Panc1 (cell line): ENCODE data around the gene PTP4A2. TPM values are rescaled to one million over a fixed set of nuclear protein-coding genes. Genes with fewer than 3 reads are reported as not detected.
A peak's percentile ranks its signal among the peaks of the same experiment; 100 is the strongest.

Experiments used
- ATAC-seq: fragments of 200-7000 bp; cut with Tn5 transposase; 2 replicates; pipeline ENCODE4 v1.9.1; 2020; ENCODE audit warnings: mild to moderate bottlenecking, moderate library complexity
- Bru-seq: library from RNA; stranded (reverse); fragments of 400-500 nt; gene quantifications from one replicate; lab custom pipeline; 2021; lab: Mats Ljungman, UMichigan
- BruChase-seq, 2 experiments: library from RNA; stranded (reverse); fragments of 400-500 nt; gene quantifications; one replicate each; lab custom pipeline; 2021; lab: Mats Ljungman, UMichigan
- BruUV-seq: library from RNA; stranded (reverse); fragments of 400-500 nt; replicated peaks from 2 replicates; lab custom pipeline; 2021; lab: Mats Ljungman, UMichigan
- CTCF ChIA-PET: fragments of 300-600 bp; sonication (Branson Sonifier 250); formaldehyde crosslinking; loops from one replicate; lab custom pipeline; 2022; ENCODE audit warnings: antibody characterized with exemption; lab: Charles Lee
- POLR2A ChIA-PET: fragments of 300-600 bp; sonication (Branson Sonifier 250); formaldehyde crosslinking; loops from one replicate; lab custom pipeline; 2022; ENCODE audit warnings: antibody characterized with exemption; lab: Charles Lee
- DNase-seq: peaks from one replicate; pipeline ENCODE4 v3.0.0-alpha.2; 2010; ENCODE audit warnings: low read depth, low spot score
- H3K27ac ChIP-seq: 2 replicates; pipeline ENCODE4 v1.5.1; 2011; ENCODE audit warnings: mild to moderate bottlenecking, low read length, inconsistent platforms
- H3K27me3 ChIP-seq: fragments of 200-500 bp; sonication (Bioruptor generic); 2 replicates; pipeline ENCODE4 v1.6.0; 2014; ENCODE audit warnings: low read length, inconsistent platforms; ENCODE audit not compliant: control insufficient read depth, insufficient read depth
- H3K36me3 ChIP-seq: fragments of 200-500 bp; sonication (Bioruptor generic); 2 replicates; pipeline ENCODE4 v1.5.1; 2014; ENCODE audit warnings: inconsistent platforms, mild to moderate bottlenecking, low read length, moderate library complexity; ENCODE audit not compliant: control insufficient read depth, insufficient read depth
- H3K4me1 ChIP-seq: 2 replicates; pipeline ENCODE4 v1.5.1; 2011; ENCODE audit warnings: inconsistent platforms, mild to moderate bottlenecking, low read length, moderate library complexity; ENCODE audit not compliant: control insufficient read depth, insufficient read depth
- H3K4me3 ChIP-seq, 2 experiments: 2 replicates each; pipeline ENCODE4 v1.5.1; 2011 to 2012; ENCODE audit warnings: low read depth in 2 of 2, low read length in 2 of 2, mild to moderate bottlenecking in 2 of 2, inconsistent platforms in 1 of 2, moderate library complexity in 1 of 2
- H3K9me3 ChIP-seq: fragments of 200-500 bp; sonication (Bioruptor generic); 2 replicates; pipeline ENCODE4 v1.5.1; 2014; ENCODE audit warnings: low read depth, mild to moderate bottlenecking, inconsistent platforms, low read length, moderate library complexity; ENCODE audit not compliant: control insufficient read depth, insufficient read depth
- POLR2AphosphoS5 ChIP-seq: IDR thresholded peaks from 2 replicates; pipeline ENCODE4 v1.6.1; 2012; ENCODE audit warnings: mild to moderate bottlenecking, low read depth, low read length, moderate library complexity
- SIN3A ChIP-seq: IDR thresholded peaks from 2 replicates; pipeline ENCODE4 v1.6.1; 2012; ENCODE audit warnings: low read depth, mild to moderate bottlenecking, low read length, moderate library complexity, borderline replicate concordance; ENCODE audit not compliant: insufficient read depth
- TCF7L2 ChIP-seq: IDR thresholded peaks from 2 replicates; pipeline ENCODE4 v1.6.1; 2011; ENCODE audit warnings: mild to moderate bottlenecking, low read depth, low read length, inconsistent platforms
- in situ Hi-C: cut with HindIII; loops from 2 replicates; pipeline ENCODE4 v1.10.0; 2016; ENCODE audit warnings: low sequenced_read_pairs, low pct_unique_long_range_greater_than_20kb
- intact Hi-C: fragments of 100-400 bp; cut with micrococcal nuclease; formaldehyde crosslinking; loops from one replicate; pipeline ENCODE4 v1.10.0; 2022; ENCODE audit not compliant: unreplicated experiment
- long read RNA-seq: library from polyadenylated mRNA; unstranded; transcript quantifications from one replicate; pipeline ENCODE4 v2.0.0, GENCODE V29; 2021; ENCODE audit not compliant: unreplicated experiment
- polyA plus RNA-seq: library from polyadenylated mRNA; unstranded; fragments of >200 nt; gene quantifications from one replicate; pipeline ENCODE4 v1.2.1, GENCODE V29; 2012; ENCODE audit warnings: missing spikeins; ENCODE audit not compliant: insufficient read length
- total RNA-seq: library from RNA; stranded (reverse); gene quantifications from one replicate; pipeline ENCODE4 v1.2.1, GENCODE V29; 2021; ENCODE audit not compliant: unreplicated experiment
- TF ChIP-seq, protein P1 (sequence below), 2 experiments: IDR thresholded peaks; 2 replicates each; pipeline ENCODE4 v1.6.1; 2011 to 2012; ENCODE audit warnings: low read depth in 2 of 2, control low read depth in 1 of 2, low read length in 1 of 2, mild to moderate bottlenecking in 1 of 2, moderate library complexity in 1 of 2; ENCODE audit not compliant: insufficient read depth in 1 of 2
- TF ChIP-seq, protein P2 (sequence below): fragments of 450-650 bp; IDR thresholded peaks from 2 replicates; pipeline ENCODE4 v1.5.1; 2017; ENCODE audit warnings: mild to moderate bottlenecking

PTP4A2 gene
- total RNA-seq: 559 TPM
- 217 TPM for polyA plus RNA-seq
- Bru-seq, nascent RNA: percentile 99 among the genes with signal in this experiment
- BruChase-seq, experiment 1, labeled RNA remaining after a 2-hour chase: percentile 99 among the genes with signal in this experiment
- BruChase-seq, experiment 2, labeled RNA remaining after a 6-hour chase: percentile 100 among the genes with signal in this experiment
- long read RNA-seq, transcript PTP4A2-218 (5 exons, 3,353 nt): minor isoform, 7 of 763 reads
- long read RNA-seq, transcript PTP4A2-221 (6 exons, 3,921 nt): major isoform, 591 of 763 reads
- long read RNA-seq, transcript PTP4A2-206 (2 exons, 1,551 nt): minor isoform, 10 of 763 reads
- long read RNA-seq, partial matches to known transcripts: 16 of 763 reads
- long read RNA-seq, other reads (novel, unspliced or antisense): 138 of 763 reads

DNA sequence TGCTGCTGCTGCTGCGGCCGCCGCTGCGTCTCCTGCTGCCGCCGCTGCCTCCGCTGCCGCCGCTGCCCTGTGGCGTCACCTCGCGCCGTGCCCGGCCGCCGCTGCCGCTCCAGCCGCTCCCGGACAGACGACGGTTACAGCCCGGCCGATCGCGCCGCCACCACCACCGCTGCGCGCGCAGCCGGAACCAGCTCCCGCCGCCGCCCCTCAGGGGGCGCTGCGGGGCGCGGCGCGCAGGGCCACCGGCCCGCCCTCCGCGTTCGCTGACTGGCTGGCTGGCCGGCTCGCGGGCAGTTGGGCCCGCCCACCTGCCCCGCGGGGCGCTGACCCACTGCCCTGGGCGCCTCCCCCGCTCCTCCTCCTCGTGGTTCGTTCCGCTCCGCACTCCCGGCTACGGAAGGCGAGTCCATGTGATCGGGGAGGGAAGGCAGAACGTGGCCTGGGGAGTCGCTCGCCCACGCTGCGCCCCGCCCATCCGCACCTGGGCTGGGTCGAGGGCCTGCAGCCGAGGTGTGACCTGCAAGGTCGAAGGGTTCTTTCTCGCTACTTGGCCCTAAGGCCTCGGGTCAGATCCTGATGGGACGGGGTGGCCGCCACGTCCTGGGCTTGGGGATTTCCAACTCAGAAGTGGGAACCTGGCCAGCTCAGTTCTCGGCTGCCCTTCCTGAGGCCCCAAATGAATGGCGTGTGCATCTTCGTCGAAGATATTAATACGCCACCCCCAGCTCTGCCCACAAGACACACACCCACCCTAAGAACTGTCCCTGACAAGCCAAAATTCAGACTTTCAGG lies at the start of gene PTP4A2:
PTP4A2 (minus strand) TSS at position 185 of the 792 bp plus-strand sequence. CDS start 19,303 bp downstream, outside the sequence.
- ATAC-seq (peak; percentile 86), DNase-seq (peak; percentile 92)
- no peaks in the 10 kb centered on the region; the same call in 1 of the 2 replicates for H3K36me3 ChIP-seq
- no peaks in the 10 kb centered on the region for H3K9me3 ChIP-seq
- H3K4me3 ChIP-seq: peak within 1 kb of the TSS; percentile 62 to 75
- ChIA-PET CTCF (interaction anchor here (0.5 to 3.1 kb wide), 7 partner anchors 13 to 57 kb away, joined by 3 to 27 read pairs (median 4); no protein-coding TSS in a partner anchor), POLR2A (interaction anchor here (0.6 to 1.0 kb wide), 3 partner anchors 18 to 64 kb away, joined by 4 to 6 read pairs (median 4); no protein-coding TSS in a partner anchor)
- H3K27ac ChIP-seq: peak within 1 kb of the TSS; percentile 98
- H3K27me3 ChIP-seq: no peaks in the 10 kb centered on the region
- H3K4me1 ChIP-seq: peaks cover 56% of the 10 kb centered on the region
- in situ Hi-C loops: no loop called here
- BruUV-seq: no TSS peak
- intact Hi-C loops: no loop called here
- TF ChIP-seq, protein P1, sequence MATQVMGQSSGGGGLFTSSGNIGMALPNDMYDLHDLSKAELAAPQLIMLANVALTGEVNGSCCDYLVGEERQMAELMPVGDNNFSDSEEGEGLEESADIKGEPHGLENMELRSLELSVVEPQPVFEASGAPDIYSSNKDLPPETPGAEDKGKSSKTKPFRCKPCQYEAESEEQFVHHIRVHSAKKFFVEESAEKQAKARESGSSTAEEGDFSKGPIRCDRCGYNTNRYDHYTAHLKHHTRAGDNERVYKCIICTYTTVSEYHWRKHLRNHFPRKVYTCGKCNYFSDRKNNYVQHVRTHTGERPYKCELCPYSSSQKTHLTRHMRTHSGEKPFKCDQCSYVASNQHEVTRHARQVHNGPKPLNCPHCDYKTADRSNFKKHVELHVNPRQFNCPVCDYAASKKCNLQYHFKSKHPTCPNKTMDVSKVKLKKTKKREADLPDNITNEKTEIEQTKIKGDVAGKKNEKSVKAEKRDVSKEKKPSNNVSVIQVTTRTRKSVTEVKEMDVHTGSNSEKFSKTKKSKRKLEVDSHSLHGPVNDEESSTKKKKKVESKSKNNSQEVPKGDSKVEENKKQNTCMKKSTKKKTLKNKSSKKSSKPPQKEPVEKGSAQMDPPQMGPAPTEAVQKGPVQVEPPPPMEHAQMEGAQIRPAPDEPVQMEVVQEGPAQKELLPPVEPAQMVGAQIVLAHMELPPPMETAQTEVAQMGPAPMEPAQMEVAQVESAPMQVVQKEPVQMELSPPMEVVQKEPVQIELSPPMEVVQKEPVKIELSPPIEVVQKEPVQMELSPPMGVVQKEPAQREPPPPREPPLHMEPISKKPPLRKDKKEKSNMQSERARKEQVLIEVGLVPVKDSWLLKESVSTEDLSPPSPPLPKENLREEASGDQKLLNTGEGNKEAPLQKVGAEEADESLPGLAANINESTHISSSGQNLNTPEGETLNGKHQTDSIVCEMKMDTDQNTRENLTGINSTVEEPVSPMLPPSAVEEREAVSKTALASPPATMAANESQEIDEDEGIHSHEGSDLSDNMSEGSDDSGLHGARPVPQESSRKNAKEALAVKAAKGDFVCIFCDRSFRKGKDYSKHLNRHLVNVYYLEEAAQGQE (IDR thresholded peaks at IDR 0.05; ENCODE audit: insufficient read depth in 1 of 2, low read depth in 2 of 2, low read length in 1 of 2): peak in 1 of 2 experiments; percentile 2; a peak in 1 of 4 replicates
- TF ChIP-seq, protein P2, sequence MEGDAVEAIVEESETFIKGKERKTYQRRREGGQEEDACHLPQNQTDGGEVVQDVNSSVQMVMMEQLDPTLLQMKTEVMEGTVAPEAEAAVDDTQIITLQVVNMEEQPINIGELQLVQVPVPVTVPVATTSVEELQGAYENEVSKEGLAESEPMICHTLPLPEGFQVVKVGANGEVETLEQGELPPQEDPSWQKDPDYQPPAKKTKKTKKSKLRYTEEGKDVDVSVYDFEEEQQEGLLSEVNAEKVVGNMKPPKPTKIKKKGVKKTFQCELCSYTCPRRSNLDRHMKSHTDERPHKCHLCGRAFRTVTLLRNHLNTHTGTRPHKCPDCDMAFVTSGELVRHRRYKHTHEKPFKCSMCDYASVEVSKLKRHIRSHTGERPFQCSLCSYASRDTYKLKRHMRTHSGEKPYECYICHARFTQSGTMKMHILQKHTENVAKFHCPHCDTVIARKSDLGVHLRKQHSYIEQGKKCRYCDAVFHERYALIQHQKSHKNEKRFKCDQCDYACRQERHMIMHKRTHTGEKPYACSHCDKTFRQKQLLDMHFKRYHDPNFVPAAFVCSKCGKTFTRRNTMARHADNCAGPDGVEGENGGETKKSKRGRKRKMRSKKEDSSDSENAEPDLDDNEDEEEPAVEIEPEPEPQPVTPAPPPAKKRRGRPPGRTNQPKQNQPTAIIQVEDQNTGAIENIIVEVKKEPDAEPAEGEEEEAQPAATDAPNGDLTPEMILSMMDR: peak; percentile 91
- TF ChIP-seq SIN3A (peak; percentile 54; the same call in 1 of the 2 replicates), POLR2AphosphoS5 (peak; percentile 76), TCF7L2 (peak; percentile 55)

DNA sequence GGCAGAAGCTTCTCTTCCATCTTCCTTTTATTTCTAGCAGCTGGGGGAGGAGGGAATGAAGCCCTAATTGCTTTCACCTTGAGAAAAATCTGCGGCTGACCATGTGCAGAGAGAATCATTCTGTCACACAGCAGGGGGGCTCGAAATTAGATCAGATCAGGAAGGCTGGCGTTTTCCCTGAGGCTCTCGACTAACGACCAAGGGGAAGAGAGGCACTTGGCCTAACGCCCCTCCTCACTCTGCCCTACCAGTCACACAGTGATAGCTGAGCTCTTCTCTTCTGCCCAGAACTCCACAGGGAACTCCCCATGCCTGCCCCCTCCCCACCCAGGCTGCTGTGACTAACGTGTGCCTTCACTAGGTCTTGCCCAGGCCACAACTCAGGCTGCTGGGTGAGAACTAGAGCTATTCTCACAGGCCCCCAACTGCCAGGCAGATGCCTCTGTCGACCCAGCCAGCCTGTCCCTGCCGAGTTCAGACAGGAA lies 49.0 kb upstream of the PTP4A2 start:
- H3K27me3 ChIP-seq: no peaks in the 10 kb centered on the region
- H3K4me1 ChIP-seq: peaks cover 3% of the 10 kb centered on the region; the same call in 1 of the 2 replicates
- TF ChIP-seq SIN3A: no peak
- no peak for TF ChIP-seq TCF7L2
- TF ChIP-seq, protein P1 (IDR thresholded peaks at IDR 0.05; ENCODE audit: insufficient read depth in 1 of 2, low read depth in 2 of 2, low read length in 1 of 2): no peak
- TF ChIP-seq, protein P2: no peak
- no peak for TF ChIP-seq POLR2AphosphoS5
- intact Hi-C loops (no loop called here), in situ Hi-C loops (no loop called here)
- no TSS peak for BruUV-seq
- H3K27ac ChIP-seq: no peak overlapping the region
- H3K36me3 ChIP-seq: no peaks in the 10 kb centered on the region
- no peaks in the 10 kb centered on the region for H3K9me3 ChIP-seq
- no peak for ATAC-seq
- ChIA-PET POLR2A (no interaction called here), CTCF (no interaction called here)
- H3K4me3 ChIP-seq: no peak overlapping the region
- DNase-seq: no peak
